ENCODE data around the gene PRKAG2. TPM values are rescaled to one million over a fixed set of nuclear protein-coding genes. Genes with fewer than 3 reads are reported as not detected.
A peak's percentile ranks its signal among the peaks of the same experiment; 100 is the strongest.

PRKAG2 gene
- total and polyA plus RNA-seq, 2 of the 13 experiments (the other 11 are each of a cell fraction or from before 2014, with no cell fraction given): 0.90 to 1.3 TPM

GRCh38 chr7:151896086-151896485 lies 19.2 kb upstream of the PRKAG2 start:
- intact Hi-C loops (cut with micrococcal nuclease; ENCODE audit: unreplicated experiment): no loop called here
- POLR2A ChIA-PET: no interaction called here
- no peak for DNase-seq (ENCODE audit: low spot score)

GRCh38 chr7:151895631-151896031 lies 18.7 kb upstream of the PRKAG2 start:
- Histone ChIP-seq H3K79me2 (ENCODE audit: insufficient read depth, low read length) (no peaks in the 10 kb centered on the region), H3K9ac (ENCODE audit: insufficient read depth, low read depth, low read length) (no peak overlapping the region), H3K36me3 (replicated peaks in 1 of 2; ENCODE audit: control insufficient read depth in 1 of 2, insufficient read depth in 2 of 2, low read length in 2 of 2) (no peaks in the 10 kb centered on the region), H2AFZ (ENCODE audit: low read length) (no peak overlapping the region), H3K4me1 (ENCODE audit: insufficient read depth, low read length) (peaks cover 17% of the 10 kb centered on the region; the same call in 1 of the 2 replicates), H3K4me3 (replicated peaks in 1 of 3; ENCODE audit: insufficient read depth in 1 of 3, low read depth in 2 of 3, low read length in 3 of 3) (no peak overlapping the region), H3K9me3 (ENCODE audit: low read length) (no peaks in the 10 kb centered on the region), H4K20me1 (ENCODE audit: insufficient read depth, low read length) (no peaks in the 10 kb centered on the region), H3K4me2 (ENCODE audit: low read depth, low read length) (no peak overlapping the region), H3K27me3 (ENCODE audit: control insufficient read depth in 1 of 2, insufficient read depth in 2 of 2, low read length in 2 of 2) (peaks cover 1 to 44% of the 10 kb centered on the region in 2 experiments; a peak in 3 of 5 replicates), H3K27ac (ENCODE audit: extremely low read length, insufficient read depth, low read length) (no peak overlapping the region)
- FAIRE-seq: no peak
- DNase-seq (ENCODE audit: low spot score): no peak
- intact Hi-C loops (cut with micrococcal nuclease; ENCODE audit: unreplicated experiment) (no loop called here), in situ Hi-C loops (cut with HindIII; ENCODE audit: extremely low pct_ligation_motif_present, low pct_unique_long_range_greater_than_20kb) (no loop called here)
- CTCF ChIA-PET (ENCODE audit: low intra/inter-chr PET ratio, low total read pairs): no interaction called here
- ATAC-seq: peak; percentile 48
- POLR2A ChIA-PET: no interaction called here
- 69% methylated on average over 3 of the region's 10 CpGs for WGBS (ENCODE audit: low lambda C conversion rate)
- BruUV-seq (replicated peaks): no TSS peak
- TF ChIP-seq HNRNPUL1 (IDR thresholded peaks at IDR 0.05; ENCODE audit: low read depth, low read length) (no peak), MIER3 (CRISPR knock-in tag; IDR thresholded peaks at IDR 0.05; ENCODE audit: borderline replicate concordance) (no peak), NFYB (CRISPR knock-in tag; IDR thresholded peaks at IDR 0.05) (no peak), ZNF263 (CRISPR knock-in tag; IDR thresholded peaks at IDR 0.05) (no peak), TGIF2 (CRISPR knock-in tag; IDR thresholded peaks at IDR 0.05) (no peak), RARG (CRISPR knock-in tag; IDR thresholded peaks at IDR 0.05; ENCODE audit: low read depth) (no peak), ZNF224 (CRISPR knock-in tag; IDR thresholded peaks at IDR 0.05) (no peak), MXD1 (CRISPR knock-in tag; IDR thresholded peaks at IDR 0.05) (no peak), XRCC5 (optimal IDR thresholded peaks at IDR 0.05; ENCODE audit: low read length) (no peak), ETS1 (CRISPR knock-in tag; IDR thresholded peaks at IDR 0.05) (no peak), ZNF547 (CRISPR knock-in tag; IDR thresholded peaks at IDR 0.05) (no peak), SMARCE1 (IDR thresholded peaks at IDR 0.05; ENCODE audit: borderline replicate concordance) (no peak), DPF2 (CRISPR knock-in tag; IDR thresholded peaks at IDR 0.05; ENCODE audit: borderline replicate concordance, low read depth) (no peak)
- TF ChIP-seq, protein P1, sequence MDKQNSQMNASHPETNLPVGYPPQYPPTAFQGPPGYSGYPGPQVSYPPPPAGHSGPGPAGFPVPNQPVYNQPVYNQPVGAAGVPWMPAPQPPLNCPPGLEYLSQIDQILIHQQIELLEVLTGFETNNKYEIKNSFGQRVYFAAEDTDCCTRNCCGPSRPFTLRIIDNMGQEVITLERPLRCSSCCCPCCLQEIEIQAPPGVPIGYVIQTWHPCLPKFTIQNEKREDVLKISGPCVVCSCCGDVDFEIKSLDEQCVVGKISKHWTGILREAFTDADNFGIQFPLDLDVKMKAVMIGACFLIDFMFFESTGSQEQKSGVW (CRISPR knock-in tag; IDR thresholded peaks at IDR 0.05; ENCODE audit: borderline replicate concordance): no peak
- TF ChIP-seq, protein P2, sequence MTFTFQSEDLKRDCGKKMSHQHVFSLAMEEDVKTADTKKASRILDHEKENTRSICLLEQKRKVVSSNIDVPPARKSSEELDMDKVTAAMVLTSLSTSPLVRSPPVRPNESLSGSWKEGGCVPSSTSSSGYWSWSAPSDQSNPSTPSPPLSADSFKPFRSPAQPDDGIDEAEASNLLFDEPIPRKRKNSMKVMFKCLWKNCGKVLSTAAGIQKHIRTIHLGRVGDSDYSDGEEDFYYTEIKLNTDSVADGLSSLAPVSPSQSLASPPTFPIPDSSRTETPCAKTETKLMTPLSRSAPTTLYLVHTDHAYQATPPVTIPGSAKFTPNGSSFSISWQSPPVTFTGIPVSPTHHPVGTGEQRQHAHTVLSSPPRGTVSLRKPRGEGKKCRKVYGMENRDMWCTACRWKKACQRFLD (CRISPR knock-in tag; IDR thresholded peaks at IDR 0.05; ENCODE audit: borderline replicate concordance): no peak

More at GRCh38 chr7:151896086-151896485, 19.2 kb upstream of the PRKAG2 start:
- no peaks in the 10 kb centered on the region for H3K36me3 ChIP-seq (replicated peaks in 1 of 2; ENCODE audit: control insufficient read depth in 1 of 2, insufficient read depth in 2 of 2, low read length in 2 of 2)
- CTCF ChIA-PET (ENCODE audit: low intra/inter-chr PET ratio, low total read pairs): no interaction called here
- in situ Hi-C loops (cut with HindIII; ENCODE audit: extremely low pct_ligation_motif_present, low pct_unique_long_range_greater_than_20kb): no loop called here
- H3K4me3 ChIP-seq (replicated peaks in 1 of 3; ENCODE audit: insufficient read depth in 1 of 3, low read depth in 2 of 3, low read length in 3 of 3): no peak overlapping the region
- WGBS (ENCODE audit: low lambda C conversion rate): 40% methylated on average over 4 of the region's 4 CpGs
- ATAC-seq (peak; percentile 67), FAIRE-seq (no peak)
- no peak overlapping the region for H2AFZ ChIP-seq (ENCODE audit: low read length)
- no peaks in the 10 kb centered on the region for H4K20me1 ChIP-seq (ENCODE audit: insufficient read depth, low read length)
- peaks cover 17% of the 10 kb centered on the region; the same call in 1 of the 2 replicates for H3K4me1 ChIP-seq (ENCODE audit: insufficient read depth, low read length)
- H3K27me3 ChIP-seq (ENCODE audit: control insufficient read depth in 1 of 2, insufficient read depth in 2 of 2, low read length in 2 of 2): peaks cover 1 to 43% of the 10 kb centered on the region in 2 experiments; a peak in 3 of 5 replicates
- TF ChIP-seq FOSL2 (CRISPR knock-in tag; IDR thresholded peaks at IDR 0.05) (peak; percentile 75), ZBTB3 (CRISPR knock-in tag; IDR thresholded peaks at IDR 0.05; ENCODE audit: borderline replicate concordance, low read depth) (no peak), KDM5B (CRISPR knock-in tag; IDR thresholded peaks at IDR 0.05; ENCODE audit: borderline replicate concordance) (no peak), ZNF292 (CRISPR knock-in tag; IDR thresholded peaks at IDR 0.05; ENCODE audit: borderline replicate concordance, low read depth) (no peak)
- H3K79me2 ChIP-seq (ENCODE audit: insufficient read depth, low read length): no peaks in the 10 kb centered on the region
- BruUV-seq (replicated peaks): no TSS peak
- no peaks in the 10 kb centered on the region for H3K9me3 ChIP-seq (ENCODE audit: low read length)
- no peak overlapping the region for H3K9ac ChIP-seq (ENCODE audit: insufficient read depth, low read depth, low read length)
- H3K4me2 ChIP-seq (ENCODE audit: low read depth, low read length): no peak overlapping the region
- H3K27ac ChIP-seq (ENCODE audit: extremely low read length, insufficient read depth, low read length): no peak overlapping the region
